ENCODE measurements around the gene ZSCAN12. TPM values are rescaled to one million over a fixed set of nuclear protein-coding genes. Genes with fewer than 3 reads are reported as not detected.

The ZSCAN12 gene
- total RNA-seq, 1 donor from 2014 or later = 5.5 TPM

DNA sequence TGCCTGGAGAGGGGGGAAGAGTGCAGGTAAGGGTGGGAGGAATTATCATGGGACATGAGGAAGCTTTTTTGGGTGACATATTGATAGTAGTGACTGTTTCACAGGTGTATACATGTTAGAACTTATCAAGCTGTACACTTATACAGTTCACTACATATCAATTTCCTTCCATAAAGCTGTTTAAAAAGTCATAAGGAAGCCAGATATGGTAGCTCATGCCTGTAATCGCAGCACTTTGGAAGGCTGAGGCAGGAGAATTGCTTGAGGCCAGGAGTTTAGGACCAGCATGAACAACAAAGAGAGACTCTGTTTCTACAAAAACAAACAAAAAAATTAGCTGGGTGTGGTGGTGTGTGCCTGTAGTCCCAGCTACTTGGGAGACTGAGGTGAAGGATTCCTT lies 21.7 kb downstream of the ZSCAN12 start:
- H3K36me3 ChIP-seq = peaks cover 36% of the 10 kb centered on the region
- no peaks in the 10 kb centered on the region for H3K9me3 ChIP-seq
- DNase-seq = no peak
- intact Hi-C loops (cut with DNase I) = no loop called here
- TF ChIP-seq, protein P1, sequence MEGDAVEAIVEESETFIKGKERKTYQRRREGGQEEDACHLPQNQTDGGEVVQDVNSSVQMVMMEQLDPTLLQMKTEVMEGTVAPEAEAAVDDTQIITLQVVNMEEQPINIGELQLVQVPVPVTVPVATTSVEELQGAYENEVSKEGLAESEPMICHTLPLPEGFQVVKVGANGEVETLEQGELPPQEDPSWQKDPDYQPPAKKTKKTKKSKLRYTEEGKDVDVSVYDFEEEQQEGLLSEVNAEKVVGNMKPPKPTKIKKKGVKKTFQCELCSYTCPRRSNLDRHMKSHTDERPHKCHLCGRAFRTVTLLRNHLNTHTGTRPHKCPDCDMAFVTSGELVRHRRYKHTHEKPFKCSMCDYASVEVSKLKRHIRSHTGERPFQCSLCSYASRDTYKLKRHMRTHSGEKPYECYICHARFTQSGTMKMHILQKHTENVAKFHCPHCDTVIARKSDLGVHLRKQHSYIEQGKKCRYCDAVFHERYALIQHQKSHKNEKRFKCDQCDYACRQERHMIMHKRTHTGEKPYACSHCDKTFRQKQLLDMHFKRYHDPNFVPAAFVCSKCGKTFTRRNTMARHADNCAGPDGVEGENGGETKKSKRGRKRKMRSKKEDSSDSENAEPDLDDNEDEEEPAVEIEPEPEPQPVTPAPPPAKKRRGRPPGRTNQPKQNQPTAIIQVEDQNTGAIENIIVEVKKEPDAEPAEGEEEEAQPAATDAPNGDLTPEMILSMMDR (IDR thresholded peaks at IDR 0.05) = no peak
- H3K4me3 ChIP-seq = no peak overlapping the region
- H3K4me1 ChIP-seq = peaks cover 10% of the 10 kb centered on the region
- ATAC-seq = no peak
- H3K27me3 ChIP-seq (ENCODE audit: low read depth) = no peaks in the 10 kb centered on the region
- no peak overlapping the region for H3K27ac ChIP-seq

DNA sequence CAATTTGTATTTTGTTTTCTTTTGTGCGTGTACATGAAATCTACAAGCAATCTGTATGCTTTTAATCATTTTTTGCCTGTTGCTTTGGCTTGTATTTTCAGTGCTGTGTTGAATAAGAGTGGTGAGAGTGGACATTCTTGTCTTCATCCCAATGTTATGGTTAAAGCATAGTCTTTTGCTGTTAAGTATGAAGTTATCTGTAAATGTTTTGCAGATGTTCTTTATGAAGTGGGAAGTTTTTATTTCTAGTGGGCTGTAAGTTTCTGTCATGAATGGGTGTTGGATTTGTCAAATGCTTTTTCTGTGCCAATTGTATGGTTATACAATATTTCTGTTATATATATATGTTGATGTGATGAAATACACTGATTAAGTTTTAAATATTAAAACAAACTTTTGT lies 25.6 kb downstream of the ZSCAN12 start:
- no peak for DNase-seq
- no peak overlapping the region for H3K27ac ChIP-seq
- ATAC-seq = no peak
- no peak overlapping the region for H3K4me3 ChIP-seq
- H3K27me3 ChIP-seq (ENCODE audit: low read depth) = no peaks in the 10 kb centered on the region
- peaks cover 9% of the 10 kb centered on the region for H3K36me3 ChIP-seq
- intact Hi-C loops (cut with DNase I) = no loop called here
- no peaks in the 10 kb centered on the region for H3K9me3 ChIP-seq
- no peaks in the 10 kb centered on the region for H3K4me1 ChIP-seq
- TF ChIP-seq, protein P1 (IDR thresholded peaks at IDR 0.05) = no peak

GRCh38 chr6:28371706-28372451 lies 27.7 kb downstream of the ZSCAN12 start:
- no peak for DNase-seq
- H3K36me3 ChIP-seq = peaks cover 7% of the 10 kb centered on the region
- H3K4me1 ChIP-seq = no peaks in the 10 kb centered on the region
- H3K9me3 ChIP-seq = no peaks in the 10 kb centered on the region
- H3K27ac ChIP-seq = no peak overlapping the region
- no peak for ATAC-seq
- no peaks in the 10 kb centered on the region for H3K27me3 ChIP-seq (ENCODE audit: low read depth)
- no peak overlapping the region for H3K4me3 ChIP-seq
- intact Hi-C loops (cut with DNase I) = no loop called here
- TF ChIP-seq, protein P1 (IDR thresholded peaks at IDR 0.05) = no peak

DNA sequence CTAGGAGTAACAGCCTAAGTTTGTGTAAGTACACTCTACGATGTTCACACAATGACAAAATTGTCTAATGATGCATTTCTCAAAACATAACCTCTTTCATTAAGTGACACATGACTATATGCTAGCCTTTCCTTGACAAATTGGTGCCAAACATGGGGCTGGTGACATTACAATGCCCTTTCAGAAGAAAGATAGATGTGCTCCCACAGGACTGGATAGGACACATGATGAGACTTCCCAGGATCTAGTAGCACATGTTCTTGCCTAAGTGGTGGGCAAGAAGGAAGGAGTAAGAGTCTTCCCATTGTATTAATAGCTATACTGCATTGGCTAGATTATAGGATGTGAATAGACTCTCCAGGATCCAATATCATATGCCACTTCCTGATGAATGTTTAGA lies 28.3 kb downstream of the ZSCAN12 start:
- no peak overlapping the region for H3K4me3 ChIP-seq
- no peaks in the 10 kb centered on the region for H3K9me3 ChIP-seq
- ATAC-seq (no peak), DNase-seq (no peak)
- H3K27ac ChIP-seq = no peak overlapping the region
- intact Hi-C loops (cut with DNase I) = no loop called here
- TF ChIP-seq, protein P1 (IDR thresholded peaks at IDR 0.05) = no peak
- no peaks in the 10 kb centered on the region for H3K4me1 ChIP-seq
- peaks cover 13% of the 10 kb centered on the region for H3K36me3 ChIP-seq
- no peaks in the 10 kb centered on the region for H3K27me3 ChIP-seq (ENCODE audit: low read depth)

- intact Hi-C loops (cut with DNase I) = no loop called here
- no peak for ATAC-seq
- Histone ChIP-seq H3K27ac (no peak overlapping the region), H3K36me3 (peaks cover 22% of the 10 kb centered on the region), H3K27me3 (ENCODE audit: low read depth) (no peaks in the 10 kb centered on the region), H3K4me1 (no peaks in the 10 kb centered on the region), H3K9me3 (no peaks in the 10 kb centered on the region), H3K4me3 (no peak overlapping the region)
- DNase-seq = no peak
- TF ChIP-seq, protein P1 (IDR thresholded peaks at IDR 0.05) = no peak
These were observed 29.1 kb downstream of the ZSCAN12 start for GRCh38 chr6:28370440-28370839.

Data from lower lobe of right lung (tissue), 2 donors.